ENCODE data around the gene BCL2L1.

BCL2L1 gene

GRCh38 chr20:31615416-31615815 is 107.3 kb downstream of the BCL2L1 start:
- TF ChIP-seq CTCF (IDR thresholded peaks at IDR 0.05) (no peak), ZFX (IDR thresholded peaks at IDR 0.05; ENCODE audit: borderline replicate concordance) (no peak)
- no peak overlapping the region for H3K27ac ChIP-seq

Measured in 22Rv1 (cell line).